GM18873 (cell line): ENCODE measurements around the gene UQCRC1.
"Not testable (repeated sequence)": the region's sequence is repeated elsewhere in the genome, so short reads cannot be mapped to it uniquely, and the experiment has no call there.

Experiments
- ATAC-seq: cut with Tn5 transposase; IDR thresholded peaks from one replicate; pipeline ENCODE4 v1.9.1; 2021; ENCODE audit warnings: mild to moderate bottlenecking, moderate library complexity, moderate number of reproducible peaks; ENCODE audit not compliant: unreplicated experiment, low FRiP score

Gene UQCRC1

GRCh38 chr3:48556796-48557626 is 52.4 kb downstream of the UQCRC1 start, which contains the start of gene PFKFB4:
Gene PFKFB4 (minus strand): TSS chr3:48556803. CDS start chr3:48556777, 26 bp downstream.
- ATAC-seq = peak; percentile 75

- no peak for ATAC-seq
Measured at GRCh38 chr3:48555949-48556795, 53.3 kb downstream of the UQCRC1 start.

GRCh38 chr3:48555231-48555948 is 54.1 kb downstream of the UQCRC1 start:
- ATAC-seq = no peak

- ATAC-seq = no peak
Measured at GRCh38 chr3:48553886-48554845, 55.3 kb downstream of the UQCRC1 start.

GRCh38 chr3:48553361-48553760 is 56.1 kb downstream of the UQCRC1 start:
- ATAC-seq = no peak

- no peak for ATAC-seq
Measured at GRCh38 chr3:48552111-48552951, 57.1 kb downstream of the UQCRC1 start.

- ATAC-seq = not testable (repeated sequence)
Measured at GRCh38 chr3:48551651-48552050, 57.8 kb downstream of the UQCRC1 start.
